Left forelimb (tissue), 1 donor: Measurements from ENCODE around the gene MINDY2.
"Not testable (repeated sequence)": the region's sequence is repeated elsewhere in the genome, so short reads cannot be mapped to it uniquely, and the experiment has no call there.

Experiments
- DNase-seq: peaks from one replicate; pipeline ENCODE4 v3.0.0-alpha.2; 2018; ENCODE audit warnings: low spot score

MINDY2 gene

GRCh38 chr15:58830556-58830955 lies 59.5 kb downstream of the MINDY2 start:
- DNase-seq, result no peak

- not testable (repeated sequence) for DNase-seq
Measured at GRCh38 chr15:58833681-58834426, 62.8 kb downstream of the MINDY2 start.

DNA sequence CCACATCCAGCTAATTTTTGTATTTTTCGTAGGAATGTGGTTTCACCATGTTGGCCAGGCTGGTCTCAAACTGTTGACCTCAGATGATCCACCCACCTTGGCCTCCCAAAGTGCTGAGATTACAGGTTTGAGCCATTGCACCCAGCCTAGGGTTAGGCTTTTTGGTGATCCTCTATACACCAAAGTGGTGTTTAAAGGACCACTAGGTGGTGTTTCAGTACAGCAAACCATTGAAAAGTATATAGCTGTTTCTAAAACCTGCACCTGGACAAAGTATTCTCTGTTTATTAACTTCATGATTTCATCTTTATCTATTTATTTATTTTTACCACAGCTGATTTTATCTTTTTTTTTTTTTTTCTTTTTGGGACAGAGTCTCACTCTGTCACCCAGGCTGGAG lies 68.4 kb downstream of the MINDY2 start:
- DNase-seq, result no peak

- DNase-seq, result no peak
Measured at GRCh38 chr15:58840048-58840447, 68.9 kb downstream of the MINDY2 start.

GRCh38 chr15:58842713-58843396 lies 71.8 kb downstream of the MINDY2 start:
- DNase-seq, result no peak

DNA sequence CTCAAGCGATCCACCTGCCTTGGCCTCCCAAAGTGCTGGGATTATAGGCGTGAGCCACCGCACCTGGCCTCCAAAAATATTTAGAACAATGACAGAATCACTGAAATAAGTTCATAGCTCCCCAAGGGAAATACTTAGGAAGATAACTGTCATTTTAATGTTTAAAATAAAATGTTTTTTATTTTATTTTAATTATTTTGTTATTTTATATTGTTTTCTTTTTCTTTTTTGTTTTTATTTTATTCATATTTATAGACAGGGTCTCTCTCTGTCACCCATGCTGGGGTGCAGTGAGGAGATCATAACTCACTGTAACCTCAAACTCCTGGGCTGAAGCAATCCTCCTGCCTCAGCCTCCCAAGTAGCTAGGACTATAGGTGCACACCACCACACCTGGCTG lies 80.1 kb downstream of the MINDY2 start:
- DNase-seq, result not testable (repeated sequence)

- no peak for DNase-seq
Measured at GRCh38 chr15:58852347-58852746, 81.2 kb downstream of the MINDY2 start.

- no peak for DNase-seq
Measured at GRCh38 chr15:58854593-58854992, 83.5 kb downstream of the MINDY2 start.

DNA sequence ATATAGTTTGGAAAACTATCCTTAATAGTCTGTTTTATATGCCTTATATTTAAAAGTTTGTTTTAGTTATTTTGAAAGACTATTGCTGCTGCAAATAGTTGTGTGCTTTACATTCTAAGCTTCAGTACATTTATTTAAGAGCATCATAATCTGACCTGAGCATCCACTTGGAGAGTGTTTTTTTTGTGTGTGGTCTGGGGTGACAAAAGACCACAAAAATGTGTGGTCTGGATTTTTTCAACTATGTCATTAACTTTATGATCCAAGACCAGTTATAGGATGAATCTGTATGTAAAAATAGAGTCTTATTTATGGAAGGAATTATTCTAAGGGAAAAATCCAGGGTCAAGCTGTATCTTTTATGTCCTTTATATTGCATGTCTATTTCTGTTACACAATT lies 85.0 kb downstream of the MINDY2 start:
- no peak for DNase-seq

GRCh38 chr15:58856621-58857020 lies 85.5 kb downstream of the MINDY2 start:
- not testable (repeated sequence) for DNase-seq

DNA sequence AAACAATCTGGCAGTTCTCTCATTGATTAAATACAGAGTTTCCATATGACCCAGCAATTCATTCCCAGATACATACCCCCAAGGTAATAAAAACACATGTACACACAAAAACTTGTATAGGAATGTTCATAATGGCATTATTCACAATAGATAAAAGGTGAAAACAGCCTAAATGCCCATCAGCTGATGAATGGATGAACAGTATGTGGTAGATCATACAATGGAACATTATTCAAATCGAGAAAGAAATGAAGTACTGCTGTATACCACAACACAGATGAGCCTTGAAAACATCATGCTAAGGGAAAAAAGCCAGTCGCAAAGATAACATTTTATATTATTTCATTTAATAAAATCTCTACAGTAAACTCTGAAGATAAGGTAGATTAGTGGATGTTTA lies 91.2 kb downstream of the MINDY2 start:
- DNase-seq, result no peak

- DNase-seq, result peak; percentile 80
Measured at GRCh38 chr15:58864602-58865424, 93.7 kb downstream of the MINDY2 start.

GRCh38 chr15:58865425-58865880 lies 94.4 kb downstream of the MINDY2 start:
- DNase-seq, result no peak

DNA sequence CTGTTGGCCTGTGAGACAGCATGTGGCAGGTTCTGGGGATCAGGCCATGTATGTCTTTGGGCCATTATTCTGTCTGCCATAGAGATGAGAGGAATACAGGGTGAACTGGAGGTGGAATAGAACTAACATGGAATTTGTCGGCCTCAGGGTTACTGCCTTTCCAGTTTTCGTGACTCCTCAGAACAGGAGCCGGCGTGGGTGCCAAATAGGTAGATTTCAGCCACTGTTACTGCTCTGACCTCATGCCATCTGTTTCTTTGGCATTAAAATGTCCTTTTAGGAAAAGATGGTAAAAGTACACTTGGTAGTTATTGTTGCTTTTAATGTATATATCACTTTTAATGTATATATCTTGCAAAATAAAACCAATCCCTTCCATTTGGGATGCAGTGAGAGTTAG lies 96.8 kb downstream of the MINDY2 start:
- DNase-seq, result no peak

DNA sequence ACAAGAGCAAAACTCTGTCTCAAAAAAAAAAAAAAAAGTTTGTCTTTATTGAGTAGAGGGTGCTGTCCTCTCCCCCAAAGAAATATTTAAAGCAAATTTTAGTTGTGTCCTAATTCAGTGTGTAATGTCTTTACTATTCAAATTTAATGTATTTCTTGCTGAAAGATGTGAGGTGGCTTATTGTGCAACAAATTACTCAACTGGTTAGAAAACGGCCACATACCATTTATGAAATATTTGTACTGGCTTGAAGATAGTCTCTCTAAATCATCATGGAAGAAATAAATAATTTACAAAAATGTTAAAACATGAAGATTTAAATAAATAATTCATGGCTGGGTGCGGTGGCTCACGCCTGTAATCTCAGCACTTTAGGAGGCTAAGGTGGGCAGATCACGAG lies 99.3 kb downstream of the MINDY2 start:
- DNase-seq, result no peak

GRCh38 chr15:58873267-58873666 lies 102.2 kb downstream of the MINDY2 start:
- no peak for DNase-seq

- no peak for DNase-seq
Measured at GRCh38 chr15:58875343-58875742, 104.2 kb downstream of the MINDY2 start.

DNA sequence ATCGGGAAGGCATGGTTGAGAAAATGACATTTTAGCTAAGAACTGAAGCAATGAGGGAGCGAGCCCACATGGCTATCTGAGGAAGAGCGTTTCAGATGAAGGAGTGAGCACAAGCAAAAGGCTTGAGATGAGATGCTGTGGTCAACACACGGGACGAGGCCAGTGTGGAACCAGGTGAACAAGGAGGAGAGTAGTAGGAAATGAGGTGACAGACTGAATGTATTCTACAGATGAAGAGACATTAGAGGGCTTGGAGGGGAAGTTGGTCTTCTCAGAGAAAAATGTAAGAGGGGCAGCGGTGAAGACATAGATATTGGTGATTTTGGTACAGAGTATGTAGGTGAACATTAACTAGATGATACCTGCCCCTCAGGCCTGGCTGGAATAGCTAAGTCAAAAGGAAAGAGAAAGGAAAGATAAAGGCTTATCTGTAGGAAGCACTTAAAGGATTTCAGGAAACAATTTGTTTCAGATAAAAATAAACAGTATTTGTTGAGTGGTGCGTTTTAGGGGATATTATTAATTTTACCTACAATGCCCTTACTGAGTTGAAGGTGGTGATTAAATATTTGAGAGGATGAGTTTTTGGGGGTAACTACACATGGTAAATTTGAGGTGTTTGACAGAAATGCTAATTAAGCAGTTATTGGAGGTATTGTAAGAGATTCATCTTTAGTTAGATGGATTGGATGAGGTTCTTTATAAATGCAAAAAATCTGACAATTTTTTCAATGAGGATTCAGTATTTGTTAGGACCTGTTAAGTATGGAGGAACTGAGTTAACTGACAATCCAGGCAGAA lies 105.4 kb downstream of the MINDY2 start:
- DNase-seq, result no peak

DNA sequence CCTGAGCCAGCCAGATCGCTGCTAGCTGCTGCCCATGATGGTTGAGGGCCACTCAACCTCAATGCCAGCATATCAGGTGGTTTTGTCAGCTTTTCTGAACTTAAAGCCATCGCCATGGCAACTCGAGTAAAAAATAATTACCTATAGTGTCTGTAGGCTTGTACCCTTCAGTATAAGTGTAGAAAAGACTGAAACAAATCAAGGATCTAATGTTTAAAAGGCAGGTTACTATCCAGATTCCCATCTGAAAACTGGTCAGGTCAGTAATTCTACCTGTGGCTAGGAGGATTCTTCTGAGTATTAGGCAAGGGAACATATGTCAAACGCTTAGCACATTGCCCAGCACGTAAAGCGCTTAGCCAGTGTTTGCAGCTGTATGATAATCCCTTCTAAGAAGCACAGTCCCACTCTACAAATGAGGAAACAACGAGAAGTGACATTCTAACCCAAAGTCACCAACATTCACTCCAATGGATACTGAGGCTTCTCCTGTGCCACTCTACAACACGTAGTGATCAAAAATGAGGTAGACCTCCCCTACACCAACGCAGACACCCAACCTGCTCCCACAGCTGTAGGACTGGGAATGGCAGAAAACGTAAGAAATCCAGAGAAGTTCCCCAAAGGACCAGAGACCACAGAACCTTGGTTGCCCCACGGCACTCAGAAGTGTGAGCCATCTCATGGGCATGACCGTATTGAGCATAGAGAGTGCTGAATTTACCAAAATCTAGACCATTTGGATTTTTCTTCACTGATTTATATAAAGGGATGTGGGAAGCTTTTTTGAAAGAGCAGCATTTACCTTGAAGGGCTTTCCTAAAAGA lies 107.1 kb downstream of the MINDY2 start:
- DNase-seq, result no peak

GRCh38 chr15:58880320-58880719 lies 109.2 kb downstream of the MINDY2 start:
- no peak for DNase-seq

DNA sequence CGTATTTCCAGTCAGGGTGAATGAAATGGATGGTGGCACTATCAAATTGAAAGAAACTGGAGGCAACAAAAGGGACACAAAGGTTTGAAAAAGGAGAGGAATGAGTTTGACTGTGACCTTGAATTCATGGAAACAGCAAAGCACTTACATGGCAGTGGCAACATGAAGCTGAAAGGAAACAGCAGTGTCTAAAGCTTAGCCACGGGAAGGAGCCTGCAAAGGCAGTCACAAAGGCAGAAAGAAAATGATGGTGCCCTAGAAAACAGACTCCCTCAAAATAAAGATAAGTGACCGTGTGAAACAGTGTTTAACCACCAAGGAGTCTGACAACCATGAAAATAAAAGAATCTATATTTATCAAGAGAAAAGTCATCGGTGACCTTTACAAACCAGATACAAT lies 111.1 kb downstream of the MINDY2 start:
- no peak for DNase-seq
